ENCODE data around the gene OSBPL10. TPM values are rescaled to one million over a fixed set of nuclear protein-coding genes. Genes with fewer than 3 reads are reported as not detected.

OSBPL10 gene
- total RNA-seq, 1 donor from 2014 or later = 5.3 TPM

DNA sequence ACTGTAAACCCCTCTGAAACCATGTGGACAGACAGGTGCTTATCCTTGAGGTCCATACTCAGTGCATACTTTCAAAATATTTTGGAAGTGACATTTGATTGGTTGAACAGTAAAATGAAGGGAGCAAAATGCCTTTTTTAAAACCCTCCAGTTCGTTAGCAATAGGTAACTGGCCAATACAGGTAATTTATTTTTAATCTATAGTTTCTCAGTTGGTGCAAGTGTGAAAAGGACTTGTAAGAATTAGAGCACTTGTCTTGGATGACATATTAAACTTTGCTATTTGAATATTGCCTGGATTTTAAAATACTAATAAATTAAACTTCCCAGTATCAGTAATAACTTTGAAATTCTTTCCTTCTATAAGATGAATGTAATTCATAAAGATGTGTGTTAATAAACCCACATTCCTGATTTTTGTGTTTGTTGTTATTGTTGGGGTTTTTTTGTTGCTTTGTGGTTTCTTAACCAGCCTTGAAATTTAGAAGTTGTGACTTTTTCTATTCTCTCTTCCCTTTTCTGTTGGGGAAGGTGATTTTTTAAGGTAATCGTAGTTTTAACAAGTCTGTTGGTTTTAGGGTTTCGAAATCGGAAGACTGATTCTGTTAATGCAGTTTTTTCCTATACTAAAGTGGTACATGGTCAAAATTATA, 358.3 kb downstream of the OSBPL10 start:
- no peak for DNase-seq
- intact Hi-C loops (cut with micrococcal nuclease) = no loop called here
- no peak for ATAC-seq

DNA sequence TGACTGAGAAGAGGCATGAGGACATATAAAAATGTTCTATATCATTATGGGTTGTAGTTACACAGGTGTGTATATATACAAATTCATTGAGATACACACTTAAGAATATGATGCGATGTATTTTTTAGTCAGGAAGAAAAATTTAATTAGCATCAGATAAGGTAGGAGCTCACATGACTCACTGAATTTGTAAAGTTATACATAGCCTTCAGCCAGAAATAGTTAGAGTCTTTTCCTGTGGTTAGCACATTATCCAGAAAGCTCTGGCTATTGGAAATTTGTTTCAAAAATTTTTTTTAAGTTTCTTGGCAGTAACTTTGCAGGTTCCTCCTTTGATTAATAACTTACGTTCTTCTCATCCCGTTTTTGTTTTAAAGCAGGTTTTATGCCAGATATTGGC, 359.7 kb downstream of the OSBPL10 start:
- DNase-seq (no peak), ATAC-seq (no peak)
- intact Hi-C loops (cut with micrococcal nuclease) = no loop called here

DNA sequence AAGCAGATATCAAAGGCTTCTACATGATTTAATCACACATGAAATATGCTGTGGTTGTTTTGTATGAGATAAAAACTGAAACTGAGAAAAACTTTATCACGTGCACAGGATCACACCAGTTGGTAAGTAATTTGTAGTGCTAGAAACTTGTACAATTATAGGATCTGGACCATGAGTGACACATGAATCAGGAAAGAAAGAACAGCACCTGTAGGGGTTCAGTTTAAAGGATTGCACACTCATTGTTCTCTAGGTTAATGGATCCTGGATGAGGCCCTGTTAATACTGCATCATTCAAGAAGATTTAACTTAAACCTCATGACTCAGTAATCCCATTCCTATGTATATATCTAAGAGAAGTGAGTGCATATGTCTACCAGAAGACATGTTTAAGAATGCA, 360.4 kb downstream of the OSBPL10 start:
- intact Hi-C loops (cut with micrococcal nuclease) = no loop called here

DNA sequence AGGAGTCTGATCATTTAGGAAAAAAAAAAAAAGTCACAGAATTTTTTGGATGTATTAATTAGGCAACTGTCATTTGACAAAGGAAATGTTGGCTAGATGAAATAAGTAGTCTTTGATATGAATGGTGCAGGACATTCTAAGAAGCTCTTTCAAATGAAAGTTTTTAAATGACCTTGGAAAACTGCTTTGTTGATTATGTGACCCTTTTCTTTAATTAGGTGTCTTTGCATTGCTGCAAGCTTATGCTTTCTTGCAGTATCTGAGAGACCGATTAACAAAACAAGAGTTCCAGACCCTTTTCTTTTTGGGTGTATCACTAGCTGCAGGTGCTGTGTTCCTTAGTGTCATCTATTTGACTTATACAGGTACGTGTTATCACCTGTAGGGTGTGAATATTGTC, 364.4 kb downstream of the OSBPL10 start:
- intact Hi-C loops (cut with micrococcal nuclease) = no loop called here
- ATAC-seq (no peak), DNase-seq (no peak)

More for the DNA sequence above, 360.4 kb downstream of the OSBPL10 start:
- ATAC-seq = no peak
- DNase-seq = no peak

GRCh38 chr3:31615071-31615875, 365.8 kb downstream of the OSBPL10 start:
- DNase-seq (no peak), ATAC-seq (no peak)
- intact Hi-C loops (cut with micrococcal nuclease) = no loop called here

DNA sequence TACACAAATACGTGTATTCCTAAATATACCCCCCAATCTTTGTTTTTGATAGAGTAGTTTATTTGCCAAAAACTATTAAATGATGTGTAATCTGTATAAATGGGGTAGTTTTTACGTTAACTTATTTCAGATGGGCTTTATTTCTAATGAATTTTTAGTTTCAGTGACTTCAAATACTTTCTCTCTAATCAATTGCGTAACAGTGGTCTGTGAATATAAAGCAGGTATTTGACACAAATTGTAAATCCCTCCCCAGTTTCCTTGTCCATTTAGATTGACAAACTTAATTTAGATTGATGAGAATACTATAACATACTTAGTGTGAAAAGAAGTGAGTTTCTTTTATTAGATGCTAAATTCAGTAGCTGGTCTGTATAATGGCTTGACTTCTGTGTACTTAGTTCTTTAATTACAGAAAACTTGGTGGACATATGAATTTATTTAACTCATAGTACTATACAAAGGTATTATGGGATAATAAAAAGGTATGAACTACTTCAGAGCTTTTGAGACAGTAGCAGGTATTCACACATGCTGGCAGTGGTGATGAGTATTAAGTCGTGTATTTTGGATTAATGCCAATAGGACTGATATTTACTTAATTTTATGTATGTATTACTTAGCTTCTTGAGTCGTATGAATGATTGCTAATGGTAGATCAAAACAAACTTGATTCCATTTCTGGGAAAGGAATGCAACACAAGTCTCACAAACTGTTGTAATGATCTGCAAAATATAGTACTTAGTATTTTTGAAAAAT, 366.7 kb downstream of the OSBPL10 start:
- ATAC-seq = no peak
- intact Hi-C loops (cut with micrococcal nuclease) = no loop called here
- DNase-seq = no peak

DNA sequence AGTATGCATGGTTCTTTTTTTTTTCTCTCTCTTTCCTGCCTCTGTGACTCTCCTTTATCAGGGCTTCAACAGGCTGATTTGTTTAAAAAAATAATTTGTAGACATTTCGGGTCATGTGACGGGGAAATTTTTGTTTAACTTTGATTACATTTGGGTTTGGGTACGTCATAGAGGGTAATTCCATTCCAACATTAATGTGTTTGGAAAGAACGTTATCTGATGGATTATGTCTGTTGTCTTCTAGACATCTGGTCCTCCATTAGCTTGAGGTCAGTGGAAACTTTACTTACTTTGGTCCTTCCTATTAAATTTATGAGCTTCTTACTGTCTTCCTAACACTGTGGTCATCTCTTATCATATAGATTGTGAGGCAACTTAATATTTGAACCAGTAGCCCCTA, 367.4 kb downstream of the OSBPL10 start:
- ATAC-seq (no peak), DNase-seq (no peak)
- intact Hi-C loops (cut with micrococcal nuclease) = no loop called here

DNA sequence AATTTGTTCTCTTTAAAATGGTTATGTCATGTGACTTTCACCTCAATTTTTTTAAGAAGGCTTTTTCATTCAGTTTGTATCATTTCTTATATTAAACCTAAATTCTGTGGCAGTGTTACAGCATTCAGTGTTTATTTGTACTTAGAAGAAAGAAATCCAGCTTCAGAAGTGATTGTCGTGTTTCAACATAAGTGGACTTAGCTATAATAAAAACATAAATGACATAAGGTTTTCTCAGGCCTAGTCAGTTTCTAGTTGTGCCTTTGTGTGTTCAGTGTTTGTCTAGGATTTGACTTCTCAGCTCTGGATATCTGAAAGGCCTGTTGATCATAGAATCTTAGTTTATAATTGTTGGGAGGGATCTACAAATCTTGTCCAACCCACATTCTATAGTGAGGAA, 367.9 kb downstream of the OSBPL10 start:
- ATAC-seq (no peak), DNase-seq (no peak)
- intact Hi-C loops (cut with micrococcal nuclease) = no loop called here

Other genes starting within 250 kb of the OSBPL10 start
- 0.17 TPM for gene ZNF860, start 488 bp upstream of the OSBPL10 start, total RNA-seq
- 246 TPM for gene GPD1L, start 125.4 kb upstream of the OSBPL10 start, total RNA-seq

Data from left ventricle myocardium superior (tissue), 1 donor.